HG03108 (cell line): ENCODE measurements around the gene BCL2L15.
"Not testable (repeated sequence)": the region's sequence is repeated elsewhere in the genome, so short reads cannot be mapped to it uniquely, and the experiment has no call there.

Experiments used
- ATAC-seq: cut with Tn5 transposase; IDR thresholded peaks from one replicate; pipeline ENCODE4 v1.9.1; 2021; ENCODE audit warnings: moderate library complexity; ENCODE audit not compliant: unreplicated experiment

Gene BCL2L15

DNA sequence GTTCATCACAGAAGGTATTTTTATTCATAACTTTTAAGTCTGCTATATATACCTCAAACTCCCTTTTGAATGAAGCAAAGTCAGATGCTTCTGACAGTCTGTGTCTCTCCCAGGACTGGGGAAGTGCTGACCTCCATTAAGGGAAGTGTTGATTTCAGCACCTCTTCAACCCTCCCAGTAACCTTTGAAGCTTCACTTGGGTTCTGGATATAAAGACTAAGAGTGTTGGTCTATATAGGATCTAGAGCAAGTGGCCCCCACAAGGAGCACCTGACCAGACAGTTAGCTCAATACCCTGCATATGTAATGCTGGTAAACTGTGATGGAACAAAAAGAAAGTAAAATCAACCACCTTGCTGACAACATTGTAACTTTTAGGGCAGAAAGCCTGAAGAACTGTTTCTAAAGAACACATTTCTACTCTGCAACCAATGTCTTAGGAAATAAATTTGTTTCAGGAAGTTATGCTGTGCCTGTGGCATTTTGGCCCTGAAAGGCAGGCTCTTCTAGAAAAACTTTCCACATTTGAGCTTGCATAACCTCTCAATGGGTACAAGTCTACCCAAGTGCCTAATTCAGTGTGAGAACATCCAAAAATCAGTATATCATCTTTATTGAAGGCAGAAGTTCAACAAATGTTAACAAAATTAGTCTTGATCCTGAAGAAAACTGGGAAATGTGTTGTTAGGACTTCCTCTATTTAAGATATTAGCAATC, 15.0 kb downstream of the BCL2L15 start:
- peak; percentile 8 for ATAC-seq

DNA sequence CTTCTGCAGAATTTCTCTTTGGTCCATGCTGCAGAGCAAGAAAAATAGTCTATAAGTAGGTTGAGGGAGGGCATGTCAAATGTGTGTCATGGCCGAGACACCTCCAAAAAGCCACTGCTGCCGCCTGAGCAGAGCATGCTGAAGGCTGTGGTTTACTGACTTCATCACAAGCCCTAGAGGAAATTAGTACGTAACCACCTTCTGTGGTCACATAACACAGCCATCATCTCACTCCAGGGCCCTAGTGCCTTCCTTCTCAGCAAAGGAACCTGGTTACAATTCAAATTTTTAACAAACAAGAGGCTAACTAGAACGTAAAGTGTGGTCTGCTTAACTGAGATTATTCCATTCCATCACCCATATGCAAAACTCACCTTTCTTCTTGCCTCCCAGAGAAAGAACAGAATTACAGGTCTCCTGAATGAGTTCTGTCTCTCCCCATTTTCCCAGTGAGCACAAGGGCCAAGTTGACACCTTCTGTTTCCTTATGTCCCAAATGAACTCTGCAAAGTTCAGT, 15.7 kb downstream of the BCL2L15 start, which contains the start of gene PTPN22:
TSS of gene PTPN22 (minus strand) at position 116 of the 517 bp plus-strand sequence.
- peak; percentile 79 for ATAC-seq

DNA sequence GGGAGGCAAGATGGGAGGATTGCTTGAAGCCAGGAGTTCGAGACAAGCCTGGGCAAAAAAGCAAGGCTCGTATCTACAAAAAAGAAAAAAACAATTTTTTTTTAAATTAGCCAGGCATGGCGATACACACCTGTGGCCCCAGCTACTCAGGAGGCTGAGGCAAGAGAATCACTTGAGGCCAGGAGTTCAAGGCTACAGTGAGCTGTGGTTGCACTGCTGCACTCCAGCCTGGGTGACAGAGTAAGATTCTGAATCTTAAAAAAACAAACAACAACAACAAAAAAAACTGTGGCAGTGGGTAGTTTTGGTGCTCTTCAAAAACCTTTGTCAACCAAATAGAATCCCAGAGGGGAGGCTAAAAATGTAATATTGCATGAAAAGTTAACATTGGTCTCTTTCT, 16.6 kb downstream of the BCL2L15 start:
- ATAC-seq, result no peak

DNA sequence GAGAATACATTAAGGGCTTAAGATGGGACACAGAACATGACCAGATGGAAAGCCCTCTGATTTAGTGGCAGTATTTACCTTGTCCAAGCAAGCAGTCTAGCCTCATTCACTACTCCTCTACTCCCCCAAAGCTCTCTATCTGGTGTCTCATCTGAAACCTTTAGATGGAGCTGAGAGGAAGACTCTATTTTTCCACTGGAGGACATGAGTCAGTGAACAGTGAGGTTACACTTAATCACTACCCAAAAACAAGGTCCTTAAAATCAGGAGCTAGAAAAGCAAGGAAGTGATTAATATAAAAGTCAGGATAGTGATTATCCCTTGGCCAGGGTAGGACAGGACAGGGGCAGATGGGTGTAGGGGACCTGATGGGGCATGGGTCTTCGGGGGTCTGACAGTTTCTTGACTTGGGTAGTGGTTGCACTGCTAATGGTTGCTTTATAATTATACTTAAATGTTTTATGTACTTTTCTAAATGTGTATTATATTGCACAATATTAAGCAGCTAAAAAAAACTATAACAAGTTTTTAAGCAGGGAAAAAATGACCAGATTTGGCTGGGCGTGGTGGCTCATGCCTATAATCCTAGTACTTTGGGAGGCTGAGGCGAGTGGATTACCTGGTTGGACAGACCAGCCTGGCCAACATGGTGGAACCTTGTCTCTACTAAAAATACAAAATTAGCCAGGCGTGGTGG, 18.8 kb downstream of the BCL2L15 start:
- ATAC-seq, result no peak

- ATAC-seq, result no peak
Observed at GRCh38 chr1:113861641-113862040, 25.7 kb downstream of the BCL2L15 start.

GRCh38 chr1:113860891-113861290, 26.5 kb downstream of the BCL2L15 start:
- ATAC-seq, result no peak

DNA sequence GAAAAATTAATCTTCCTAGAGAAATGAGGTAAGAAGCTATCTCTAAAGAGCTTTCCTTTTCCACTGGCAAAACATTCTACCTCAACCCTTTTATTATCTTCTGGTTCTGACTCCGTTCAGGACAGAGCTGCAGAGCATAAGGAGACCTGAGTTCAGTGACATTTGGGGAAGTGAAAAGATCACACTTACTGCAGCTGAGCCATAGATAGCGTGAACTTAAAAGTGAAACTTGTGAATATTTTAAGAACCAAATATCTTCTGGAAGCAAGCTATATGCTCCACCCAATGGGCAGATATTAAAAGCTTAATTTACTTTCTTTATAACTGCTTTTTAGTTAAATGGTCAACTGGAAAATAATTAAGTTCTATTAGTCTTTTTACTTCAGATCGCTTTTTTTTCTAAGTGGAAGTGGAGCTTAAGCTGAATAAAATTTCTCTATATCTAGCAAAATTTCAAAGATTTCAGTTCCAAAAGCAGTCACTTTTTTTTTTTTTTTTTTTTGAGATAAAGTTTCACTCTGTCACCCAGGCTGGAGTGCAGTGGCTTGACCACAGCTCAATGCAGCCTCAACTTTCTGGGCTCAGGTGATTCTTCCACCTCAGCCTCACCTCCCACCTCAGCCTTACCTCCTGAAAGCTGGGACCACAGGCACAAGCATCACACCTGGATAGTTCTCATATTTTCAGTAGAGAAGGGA, 27.8 kb downstream of the BCL2L15 start:
- ATAC-seq, result peak; percentile 88

DNA sequence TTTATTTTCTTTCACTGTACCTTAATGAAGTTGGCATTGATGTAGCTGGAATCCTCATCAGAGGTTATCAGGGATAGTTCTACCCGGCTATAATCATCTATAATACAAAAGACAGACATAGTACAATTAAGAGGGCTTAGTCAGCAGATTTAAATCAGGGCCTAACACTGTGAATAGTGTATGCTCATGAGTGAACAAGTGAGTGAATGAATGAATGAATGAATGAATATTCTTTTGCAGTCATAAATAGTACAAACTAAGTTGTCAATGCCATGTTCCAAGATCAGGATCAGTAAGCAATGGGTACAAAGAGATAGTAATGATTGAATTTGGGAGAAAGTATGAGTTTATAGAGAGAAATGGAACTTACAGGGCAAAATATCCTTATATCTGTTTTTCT, 28.4 kb downstream of the BCL2L15 start:
- no peak for ATAC-seq

DNA sequence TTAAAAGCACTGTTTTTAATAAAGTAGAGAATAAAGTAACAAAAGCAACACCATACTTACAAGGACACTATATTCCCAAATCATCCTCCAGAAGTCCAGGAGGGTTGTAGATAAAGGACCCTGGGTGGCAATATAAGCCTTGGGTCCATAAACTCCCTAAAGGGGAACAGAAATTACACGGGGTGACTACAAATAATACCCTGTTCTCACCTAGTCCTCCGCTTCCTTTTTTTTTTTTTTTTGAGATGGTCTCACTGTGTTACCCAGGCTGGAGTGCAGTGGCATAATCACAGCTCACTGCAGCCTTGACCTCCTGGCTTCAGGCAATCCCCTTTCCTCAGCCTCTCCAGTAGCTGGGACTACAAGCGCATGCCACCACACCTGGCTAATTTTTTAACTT, 29.0 kb downstream of the BCL2L15 start:
- peak; percentile 42 for ATAC-seq

DNA sequence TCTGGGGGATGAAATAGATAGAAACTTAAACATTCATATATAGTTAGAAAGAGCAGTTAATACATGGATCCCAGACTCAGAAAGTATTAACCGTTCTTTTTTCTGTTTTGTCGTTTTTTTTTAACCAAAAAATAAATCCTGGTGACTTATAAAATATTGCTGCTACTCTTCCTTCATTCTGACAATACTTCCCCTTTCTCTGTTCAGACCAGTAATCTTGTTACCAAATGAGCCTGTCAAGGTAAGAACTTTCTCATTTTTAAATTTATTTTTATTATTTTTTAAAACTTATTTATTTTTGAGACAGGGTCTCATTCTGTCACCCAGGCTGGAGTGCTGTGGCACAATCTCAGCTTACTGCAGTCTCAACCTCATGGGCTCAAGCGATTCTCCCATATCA, 29.6 kb downstream of the BCL2L15 start:
- no peak for ATAC-seq

DNA sequence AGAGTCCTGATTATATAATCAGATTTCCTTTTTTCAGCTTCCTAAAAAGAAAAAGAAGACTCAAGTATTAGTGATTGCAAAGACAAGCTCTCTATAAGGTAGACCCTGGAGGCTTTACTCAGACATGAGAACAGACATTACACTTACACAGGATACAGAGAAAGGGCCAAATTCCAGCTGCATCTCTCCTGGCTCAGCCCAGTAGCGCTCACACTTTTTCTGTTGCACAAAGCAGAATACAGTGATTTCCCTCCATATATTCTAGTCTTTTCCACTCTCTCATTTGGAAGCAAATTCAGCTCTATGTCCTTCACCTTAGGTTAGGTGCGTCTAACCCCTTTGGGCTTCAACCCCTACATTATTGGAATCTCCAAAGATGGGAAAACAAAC, 31.0 kb downstream of the BCL2L15 start:
- ATAC-seq, result no peak

- no peak for ATAC-seq
Observed at GRCh38 chr1:113855630-113856400, 31.6 kb downstream of the BCL2L15 start.

DNA sequence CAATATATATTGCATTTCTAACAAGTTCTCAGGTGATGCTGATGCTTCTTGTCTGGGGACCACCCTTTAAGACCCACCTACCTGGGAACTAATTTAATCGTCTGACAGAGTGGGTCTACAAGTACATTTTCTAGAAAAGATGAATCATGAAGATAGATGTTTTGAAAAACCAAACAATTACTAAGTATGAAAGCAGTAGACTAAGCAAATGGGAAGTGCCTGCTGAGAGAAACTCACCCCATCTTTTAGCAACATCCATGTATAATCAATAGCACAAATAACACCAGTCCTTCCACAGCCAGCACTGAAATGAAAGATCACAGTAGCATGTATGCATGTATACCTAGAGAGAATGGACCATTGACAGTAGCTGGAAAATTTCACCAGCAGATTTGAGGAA, 33.1 kb downstream of the BCL2L15 start:
- ATAC-seq, result no peak

DNA sequence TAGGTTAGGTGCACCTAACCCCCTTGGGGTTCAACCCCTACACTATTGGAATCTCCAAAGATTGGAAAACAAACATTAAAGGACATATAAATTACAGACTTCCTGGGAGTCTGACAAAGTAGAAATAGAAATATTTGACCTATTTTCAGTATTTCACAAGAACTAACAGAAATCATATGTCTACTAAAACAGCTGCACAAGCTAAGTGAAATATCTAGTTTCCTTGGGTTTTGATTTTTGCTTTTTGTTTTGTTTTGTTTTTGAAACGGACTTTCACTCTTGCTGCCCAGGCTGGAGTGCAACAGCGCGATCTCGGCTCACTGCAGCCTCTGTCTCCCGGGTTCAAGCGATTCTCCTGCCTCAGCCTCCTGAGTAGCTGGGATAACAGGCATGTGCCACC, 34.7 kb downstream of the BCL2L15 start:
- not testable (repeated sequence) for ATAC-seq

DNA sequence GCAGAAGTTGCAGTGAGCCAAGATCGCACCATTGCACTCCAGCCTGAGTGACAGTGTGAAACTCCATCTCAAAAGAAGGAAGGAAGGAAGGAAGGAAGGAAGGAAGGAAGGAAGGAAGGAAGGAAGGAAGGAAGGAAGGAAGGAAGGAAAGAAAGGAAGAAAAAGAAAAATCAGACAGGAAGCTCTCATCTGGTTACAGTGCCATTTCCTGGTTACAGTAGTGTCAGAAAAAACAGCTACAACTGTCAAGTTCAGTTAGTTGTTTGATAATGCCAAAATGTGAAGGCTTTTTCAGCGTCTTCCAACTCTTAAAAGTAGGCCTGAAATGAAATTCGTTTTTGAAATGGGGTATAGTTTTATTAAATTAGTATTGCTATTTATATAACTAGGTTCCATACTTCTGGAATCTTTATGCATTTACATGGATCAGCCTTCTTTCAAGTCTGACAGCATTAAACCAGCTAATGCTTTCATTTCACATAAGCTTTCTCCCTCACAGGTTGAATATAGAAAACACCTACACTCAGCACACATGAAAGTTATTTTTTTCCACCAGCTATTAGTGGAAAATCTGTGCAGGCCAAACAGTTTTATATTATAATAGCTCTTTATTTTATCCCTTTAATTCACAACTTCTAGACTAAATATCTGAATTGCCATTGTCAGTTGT, 37.1 kb downstream of the BCL2L15 start:
- no peak for ATAC-seq

DNA sequence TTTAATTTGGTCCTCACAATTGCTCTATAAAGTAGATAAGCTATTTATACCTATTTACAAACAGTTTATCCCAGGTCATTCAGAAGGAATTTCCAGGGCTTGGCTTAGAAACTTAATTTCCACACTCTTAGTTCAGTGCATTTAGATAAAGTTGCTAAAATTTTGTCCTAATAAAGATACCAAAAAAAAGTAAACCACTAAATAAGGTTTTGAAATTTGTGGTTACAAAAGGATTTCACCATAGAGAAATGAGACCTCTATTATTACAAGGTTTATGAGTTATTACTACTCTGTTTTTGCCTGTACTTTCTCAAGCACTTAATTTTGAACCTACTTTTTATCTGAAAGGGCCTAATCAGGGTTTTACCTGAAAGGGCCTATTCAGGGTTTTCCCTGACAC, 38.3 kb downstream of the BCL2L15 start:
- ATAC-seq, result no peak

DNA sequence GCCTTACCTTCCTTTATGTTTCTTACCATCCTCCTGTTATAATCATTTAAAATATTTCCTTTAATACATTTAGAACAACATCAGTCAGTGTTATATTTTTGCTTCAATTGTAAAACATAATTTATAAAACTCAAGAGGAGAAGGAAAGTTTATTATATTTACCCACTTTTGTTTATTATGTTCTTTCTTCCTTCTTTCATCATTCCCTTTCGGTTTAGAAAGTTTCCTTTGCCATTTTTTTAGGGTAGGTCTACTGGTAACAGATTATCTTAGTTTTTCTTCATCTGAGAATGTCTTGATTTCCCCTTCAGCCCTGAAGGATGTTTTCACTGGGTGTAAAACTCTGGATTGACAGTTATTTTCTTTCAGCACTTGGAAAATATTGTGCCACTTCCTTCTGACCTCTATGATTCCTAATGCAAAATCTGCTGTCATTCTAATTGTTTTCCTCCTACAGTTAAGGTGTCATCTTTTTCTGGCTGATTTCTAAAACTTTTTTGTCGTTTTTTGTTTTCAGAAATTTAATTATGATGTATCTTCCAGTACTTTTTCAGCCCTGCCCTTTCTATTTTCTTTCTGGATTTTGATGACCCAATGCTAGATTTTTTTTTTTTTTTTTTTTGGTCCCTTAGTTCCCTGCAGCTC, 40.9 kb downstream of the BCL2L15 start:
- ATAC-seq, result no peak

DNA sequence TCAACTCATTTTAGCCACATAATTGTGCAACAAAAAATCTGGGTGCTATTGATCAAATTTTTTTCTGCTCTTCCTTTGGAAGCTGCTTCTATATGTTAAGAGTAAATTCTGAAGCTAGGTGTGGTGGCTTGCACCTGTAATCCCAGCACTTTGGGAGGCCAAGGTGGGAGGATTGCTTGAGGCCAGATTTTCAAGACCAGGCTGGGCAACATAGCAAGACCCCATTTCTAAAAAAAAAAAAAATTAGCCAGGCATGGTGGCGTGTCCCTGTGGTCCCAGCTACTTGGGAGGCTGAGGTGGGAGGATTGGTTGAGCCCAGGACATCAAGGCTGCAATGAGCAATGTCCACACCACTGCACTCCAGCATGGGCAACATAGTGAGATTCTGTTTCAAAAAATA, 50.8 kb downstream of the BCL2L15 start:
- no peak for ATAC-seq

DNA sequence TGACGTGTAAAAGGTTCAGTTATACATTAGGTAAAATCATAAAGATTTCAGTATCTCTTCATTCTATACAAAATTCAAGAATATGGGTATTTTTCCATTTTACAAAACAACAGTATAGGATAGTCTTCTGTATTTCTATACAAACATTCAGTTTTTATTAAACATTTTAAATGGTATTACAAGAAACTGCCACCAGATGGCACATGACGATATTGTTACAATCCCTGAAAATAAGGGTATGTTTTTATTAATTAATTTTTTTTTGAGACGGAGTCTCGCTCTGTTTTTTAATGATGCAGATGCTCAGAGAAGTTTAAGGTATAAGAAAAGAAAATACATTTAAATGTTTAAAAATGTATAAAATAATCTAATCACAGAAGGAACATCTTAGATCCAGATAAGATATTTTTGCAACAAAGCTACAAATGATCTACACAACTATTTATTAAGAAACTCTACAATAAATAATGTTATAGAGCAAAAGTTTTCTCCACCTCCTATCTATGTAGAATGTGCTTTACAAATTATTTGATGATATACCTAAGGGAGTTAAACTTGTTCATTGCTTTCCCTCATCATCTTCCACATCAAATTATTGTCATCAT, 51.6 kb downstream of the BCL2L15 start:
- ATAC-seq, result no peak

DNA sequence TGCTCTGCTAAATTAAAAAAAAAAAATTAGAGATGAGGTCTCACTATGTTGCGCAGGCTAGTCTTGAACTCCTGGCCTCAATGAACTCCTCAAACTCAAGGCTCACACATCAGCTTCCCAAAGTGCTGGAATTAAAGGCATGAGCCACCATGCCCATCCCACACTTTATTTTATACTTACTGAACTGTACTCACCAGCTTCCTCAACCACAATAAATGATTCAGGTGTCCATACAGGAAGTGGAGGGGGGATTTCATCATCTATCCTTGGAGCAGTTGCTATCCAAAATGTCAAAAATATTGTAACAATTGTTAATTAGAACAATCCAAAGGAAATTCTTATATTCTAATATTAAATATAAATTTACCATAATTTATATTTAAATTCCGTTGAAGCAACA, 52.7 kb downstream of the BCL2L15 start:
- ATAC-seq, result no peak
